ENCODE results near the gene SPACA6. TPM values are rescaled to one million over a fixed set of nuclear protein-coding genes. Genes with fewer than 3 reads are reported as not detected.

The SPACA6 gene
- total and polyA plus RNA-seq, 4 donors: 7.0 to 20.7 (median 14.8) TPM

DNA sequence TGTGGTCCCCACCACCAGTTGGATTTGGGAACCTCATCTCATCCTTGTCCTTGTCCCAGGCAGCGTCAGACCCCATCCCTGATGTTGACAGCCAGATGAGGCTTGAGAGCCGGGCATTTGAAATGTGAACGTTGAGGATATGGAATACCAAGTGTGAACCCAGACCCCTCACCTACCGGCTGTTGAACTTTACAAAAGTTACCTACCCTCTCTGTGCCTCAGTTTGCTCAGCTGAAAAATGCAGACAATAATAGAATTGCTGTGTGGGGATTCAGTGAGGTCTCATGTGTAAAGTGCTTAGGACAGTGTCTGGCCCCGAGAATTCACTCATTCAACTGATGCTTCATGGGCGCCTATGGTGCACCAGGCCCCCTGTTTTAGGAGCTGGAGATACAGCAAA, 45.8 kb upstream of the SPACA6 start:
- no peak overlapping the region for H3K4me3 ChIP-seq
- ATAC-seq (ENCODE audit: insufficient read depth, low FRiP score) (no peak), DNase-seq (no peak)
- no peaks in the 10 kb centered on the region for H3K27me3 ChIP-seq (ENCODE audit: control insufficient read depth in 3 of 3, insufficient read depth in 3 of 3, low read length in 2 of 3)
- no peaks in the 10 kb centered on the region for H3K36me3 ChIP-seq (ENCODE audit: control insufficient read depth in 4 of 4, insufficient read depth in 4 of 4, low read length in 4 of 4)
- H3K27ac ChIP-seq (ENCODE audit: low read depth in 1 of 2, low read length in 1 of 2): no peak overlapping the region
- peaks cover 0 to 2% (median 0%) of the 10 kb centered on the region in 4 donors for H3K9me3 ChIP-seq (ENCODE audit: control insufficient read depth in 4 of 4, insufficient read depth in 3 of 4, low read length in 3 of 4)
- TF ChIP-seq, protein P1, sequence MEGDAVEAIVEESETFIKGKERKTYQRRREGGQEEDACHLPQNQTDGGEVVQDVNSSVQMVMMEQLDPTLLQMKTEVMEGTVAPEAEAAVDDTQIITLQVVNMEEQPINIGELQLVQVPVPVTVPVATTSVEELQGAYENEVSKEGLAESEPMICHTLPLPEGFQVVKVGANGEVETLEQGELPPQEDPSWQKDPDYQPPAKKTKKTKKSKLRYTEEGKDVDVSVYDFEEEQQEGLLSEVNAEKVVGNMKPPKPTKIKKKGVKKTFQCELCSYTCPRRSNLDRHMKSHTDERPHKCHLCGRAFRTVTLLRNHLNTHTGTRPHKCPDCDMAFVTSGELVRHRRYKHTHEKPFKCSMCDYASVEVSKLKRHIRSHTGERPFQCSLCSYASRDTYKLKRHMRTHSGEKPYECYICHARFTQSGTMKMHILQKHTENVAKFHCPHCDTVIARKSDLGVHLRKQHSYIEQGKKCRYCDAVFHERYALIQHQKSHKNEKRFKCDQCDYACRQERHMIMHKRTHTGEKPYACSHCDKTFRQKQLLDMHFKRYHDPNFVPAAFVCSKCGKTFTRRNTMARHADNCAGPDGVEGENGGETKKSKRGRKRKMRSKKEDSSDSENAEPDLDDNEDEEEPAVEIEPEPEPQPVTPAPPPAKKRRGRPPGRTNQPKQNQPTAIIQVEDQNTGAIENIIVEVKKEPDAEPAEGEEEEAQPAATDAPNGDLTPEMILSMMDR (IDR thresholded peaks at IDR 0.05; ENCODE audit: control extremely low read depth, extremely low read depth): no peak
- no peak overlapping the region for H3K9ac ChIP-seq (ENCODE audit: insufficient read depth in 1 of 2, low read length in 2 of 2)
- WGBS, 2 donors: 88 to 94% methylated on average over 6 of the region's 6 CpGs
- H3K4me1 ChIP-seq (ENCODE audit: control insufficient read depth in 5 of 5, insufficient read depth in 5 of 5, low read length in 5 of 5): peaks cover 0 to 1% (median 0%) of the 10 kb centered on the region in 5 donors

DNA sequence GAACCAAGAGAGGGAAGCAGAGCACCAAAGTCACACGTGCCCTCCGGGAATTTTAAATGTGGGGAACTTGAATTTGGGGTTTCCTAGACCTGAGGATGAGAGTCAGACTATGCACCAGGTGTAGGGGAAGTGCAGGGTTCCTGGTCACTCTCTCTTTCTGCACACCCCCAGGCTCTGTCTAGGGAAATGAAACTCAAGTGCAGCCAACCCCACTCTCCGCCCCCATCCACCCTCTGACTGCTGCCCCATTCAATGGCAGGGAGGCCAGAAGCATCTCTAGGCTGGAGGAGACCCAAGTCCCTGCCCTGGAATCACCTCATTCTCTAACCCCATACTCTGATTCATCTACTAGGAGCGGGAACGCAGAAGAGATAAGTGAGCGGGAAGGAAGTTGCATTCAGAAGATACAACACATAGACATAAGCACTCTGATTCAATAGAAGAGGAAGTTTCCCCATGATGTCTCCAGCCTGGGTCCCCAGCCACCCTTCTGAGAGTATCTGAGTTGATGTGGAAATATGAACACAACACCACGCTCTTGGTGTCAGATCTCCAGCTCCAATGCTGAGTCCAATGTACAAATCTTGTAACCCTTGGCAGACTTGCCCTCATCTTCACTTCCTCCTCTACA, 41.8 kb upstream of the SPACA6 start:
- peaks cover 0 to 2% (median 0%) of the 10 kb centered on the region in 4 donors for H3K9me3 ChIP-seq (ENCODE audit: control insufficient read depth in 4 of 4, insufficient read depth in 3 of 4, low read length in 3 of 4)
- H3K4me3 ChIP-seq: no peak overlapping the region
- peaks cover 0 to 1% (median 0%) of the 10 kb centered on the region in 5 donors for H3K4me1 ChIP-seq (ENCODE audit: control insufficient read depth in 5 of 5, insufficient read depth in 5 of 5, low read length in 5 of 5)
- WGBS, 2 donors: 48 to 63% methylated on average over 7 of the region's 7 CpGs
- ATAC-seq (ENCODE audit: insufficient read depth, low FRiP score) (peak; percentile 69), DNase-seq (peak in 1 of 3 donors; percentile 8)
- H3K27me3 ChIP-seq (ENCODE audit: control insufficient read depth in 3 of 3, insufficient read depth in 3 of 3, low read length in 2 of 3): no peaks in the 10 kb centered on the region
- H3K36me3 ChIP-seq (ENCODE audit: control insufficient read depth in 4 of 4, insufficient read depth in 4 of 4, low read length in 4 of 4): no peaks in the 10 kb centered on the region
- peak overlapping the region in 1 of 2 donors; percentile 68 for H3K27ac ChIP-seq (ENCODE audit: low read depth in 1 of 2, low read length in 1 of 2)
- no peak overlapping the region for H3K9ac ChIP-seq (ENCODE audit: insufficient read depth in 1 of 2, low read length in 2 of 2)
- TF ChIP-seq, protein P1 (IDR thresholded peaks at IDR 0.05; ENCODE audit: control extremely low read depth, extremely low read depth): no peak

DNA sequence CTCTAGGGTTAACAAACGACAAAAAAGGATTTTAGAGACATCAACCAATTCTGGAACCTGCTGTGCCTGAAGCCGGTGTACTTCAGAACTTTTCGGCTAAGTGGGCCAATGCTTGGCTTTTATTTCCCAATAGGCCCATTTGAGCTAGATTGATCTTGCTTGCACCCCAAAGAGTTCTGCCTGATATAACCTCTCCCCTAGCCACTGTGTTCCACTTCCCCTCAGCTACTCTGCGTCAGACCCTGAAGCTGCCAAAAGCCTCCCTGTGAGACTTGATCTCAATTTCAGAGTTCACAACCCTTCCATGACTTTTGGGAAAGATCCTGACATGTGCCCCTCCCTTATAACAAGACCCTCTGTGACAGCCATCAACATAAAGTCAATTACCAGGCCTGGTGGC, 40.9 kb upstream of the SPACA6 start:
- 37 to 49% methylated on average over 4 of the region's 4 CpGs for WGBS, 2 donors
- Histone ChIP-seq H3K4me3 (no peak overlapping the region), H3K9me3 (ENCODE audit: control insufficient read depth in 4 of 4, insufficient read depth in 3 of 4, low read length in 3 of 4) (no peaks in the 10 kb centered on the region), H3K27ac (ENCODE audit: low read depth in 1 of 2, low read length in 1 of 2) (peak overlapping the region in 1 of 2 donors; percentile 40), H3K36me3 (ENCODE audit: control insufficient read depth in 4 of 4, insufficient read depth in 4 of 4, low read length in 4 of 4) (no peaks in the 10 kb centered on the region), H3K4me1 (ENCODE audit: control insufficient read depth in 5 of 5, insufficient read depth in 5 of 5, low read length in 5 of 5) (peaks cover 0 to 1% (median 0%) of the 10 kb centered on the region in 5 donors), H3K27me3 (ENCODE audit: control insufficient read depth in 3 of 3, insufficient read depth in 3 of 3, low read length in 2 of 3) (no peaks in the 10 kb centered on the region), H3K9ac (ENCODE audit: insufficient read depth in 1 of 2, low read length in 2 of 2) (no peak overlapping the region)
- ATAC-seq (ENCODE audit: insufficient read depth, low FRiP score) (no peak), DNase-seq (no peak)
- TF ChIP-seq, protein P1 (IDR thresholded peaks at IDR 0.05; ENCODE audit: control extremely low read depth, extremely low read depth): no peak
